Stimulated activated CD8-positive, alpha-beta memory T cell treated with anti-CD3 and anti-CD28 coated beads, Interleukin-7, amount 100 ng/mL, for 4 hours (primary cell): ENCODE data around the gene RAB40A.

Experiments
- DNase-seq, 2 donors: peaks; one replicate each; pipeline ENCODE4 v3.0.0-alpha.2; 2020; ENCODE audit warnings: low read depth in 2 of 2

Gene RAB40A, protein sequence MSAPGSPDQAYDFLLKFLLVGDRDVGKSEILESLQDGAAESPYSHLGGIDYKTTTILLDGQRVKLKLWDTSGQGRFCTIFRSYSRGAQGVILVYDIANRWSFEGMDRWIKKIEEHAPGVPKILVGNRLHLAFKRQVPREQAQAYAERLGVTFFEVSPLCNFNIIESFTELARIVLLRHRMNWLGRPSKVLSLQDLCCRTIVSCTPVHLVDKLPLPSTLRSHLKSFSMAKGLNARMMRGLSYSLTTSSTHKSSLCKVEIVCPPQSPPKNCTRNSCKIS

DNA sequence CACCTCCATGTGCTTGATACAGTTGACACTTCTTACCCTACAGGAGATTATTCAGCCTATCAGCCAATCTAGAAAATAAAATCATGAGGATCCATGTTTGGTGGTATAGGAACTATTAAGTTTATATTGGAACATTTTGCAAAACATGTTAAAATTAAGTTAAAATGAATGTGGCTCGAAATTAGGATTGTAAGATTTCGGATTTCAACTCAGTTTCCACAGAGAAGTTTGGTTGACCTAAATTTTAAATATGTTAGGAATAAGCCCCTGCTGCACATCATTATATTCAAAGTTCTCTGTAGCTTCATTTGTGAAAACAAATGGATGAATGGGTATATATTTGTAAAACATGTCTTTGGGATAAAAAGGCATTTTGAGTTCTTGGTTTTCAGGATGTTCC is at the start of gene RAB40A:
TSS of gene RAB40A (minus strand) at position 101 of the 400 bp plus-strand sequence. CDS start 18,733 bp downstream, outside the sequence.
- no peak for DNase-seq

DNA sequence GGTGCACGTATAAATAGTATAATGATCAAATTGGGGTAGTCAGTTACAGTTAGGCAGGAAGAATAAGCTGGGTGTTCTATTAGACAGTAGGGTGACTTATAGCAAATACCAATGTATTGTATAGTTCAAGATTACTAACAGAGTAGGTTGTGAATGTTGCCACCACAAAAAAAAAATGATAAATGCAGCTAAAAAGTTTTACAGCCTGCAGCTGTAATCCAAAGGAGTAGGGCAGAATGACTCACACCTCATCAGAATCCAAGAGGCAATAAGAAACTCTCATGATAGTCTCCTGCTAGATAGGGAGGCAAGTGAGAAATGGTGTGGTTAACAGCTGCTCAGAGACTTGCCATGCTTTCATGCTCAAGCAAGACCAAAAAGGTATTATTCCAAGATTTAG is 46.5 kb upstream of the RAB40A start:
- DNase-seq: no peak

DNA sequence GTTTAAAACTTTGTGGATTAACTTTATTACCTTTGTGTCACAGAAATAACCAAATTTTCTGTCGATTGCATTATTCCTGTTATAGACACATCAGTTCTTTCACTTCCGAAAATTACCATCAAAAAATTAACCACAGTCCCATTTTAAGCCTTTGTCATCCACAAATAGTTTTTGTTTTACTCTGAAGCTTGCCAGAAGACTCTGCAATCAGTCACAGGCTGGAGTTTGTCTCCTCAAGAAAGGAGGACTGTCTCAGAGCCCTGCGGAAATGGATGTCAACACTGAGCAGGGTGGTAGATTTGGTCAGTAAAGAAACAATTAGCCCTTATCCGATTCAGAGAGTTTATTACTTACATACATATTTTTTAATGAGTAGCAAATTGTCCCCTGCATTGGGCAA is 45.9 kb upstream of the RAB40A start:
- no peak for DNase-seq

DNA sequence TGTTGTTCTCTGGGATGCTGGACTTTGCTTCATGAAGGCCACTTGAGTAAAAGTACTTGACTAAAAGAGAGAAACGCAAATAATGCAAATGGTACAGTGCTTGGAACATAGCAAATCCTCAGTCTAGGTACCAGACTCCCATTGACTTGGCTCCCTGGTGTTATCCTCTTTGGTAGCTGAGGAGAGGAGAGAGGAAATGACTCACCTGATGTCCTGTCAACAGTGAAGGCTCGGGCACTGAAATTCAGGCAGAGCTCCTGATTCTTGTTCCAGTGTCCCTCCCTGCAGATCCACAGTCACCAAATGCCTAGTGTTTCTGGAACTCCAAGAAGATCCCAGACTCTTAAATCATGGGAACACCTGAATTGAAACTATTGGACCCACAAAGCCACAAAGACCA is 43.5 kb upstream of the RAB40A start:
- DNase-seq: no peak

DNA sequence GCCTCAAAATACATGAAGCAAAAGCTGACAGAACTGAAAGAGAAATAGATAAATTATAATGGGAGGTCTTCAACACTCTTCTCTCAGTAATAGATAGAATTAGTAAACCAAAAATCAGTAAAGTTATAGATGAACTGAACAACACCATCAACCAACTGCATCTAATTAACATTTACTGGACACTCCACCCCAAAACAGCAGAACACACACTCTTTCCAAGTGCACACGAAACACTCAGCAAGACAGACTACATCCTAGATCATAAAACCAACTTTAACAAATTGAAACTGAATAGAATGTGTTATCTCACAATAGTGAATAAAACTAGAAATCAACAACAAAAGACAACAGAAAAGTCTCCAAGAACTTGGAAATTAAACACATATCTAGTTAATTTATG is 41.0 kb upstream of the RAB40A start:
- no peak for DNase-seq

DNA sequence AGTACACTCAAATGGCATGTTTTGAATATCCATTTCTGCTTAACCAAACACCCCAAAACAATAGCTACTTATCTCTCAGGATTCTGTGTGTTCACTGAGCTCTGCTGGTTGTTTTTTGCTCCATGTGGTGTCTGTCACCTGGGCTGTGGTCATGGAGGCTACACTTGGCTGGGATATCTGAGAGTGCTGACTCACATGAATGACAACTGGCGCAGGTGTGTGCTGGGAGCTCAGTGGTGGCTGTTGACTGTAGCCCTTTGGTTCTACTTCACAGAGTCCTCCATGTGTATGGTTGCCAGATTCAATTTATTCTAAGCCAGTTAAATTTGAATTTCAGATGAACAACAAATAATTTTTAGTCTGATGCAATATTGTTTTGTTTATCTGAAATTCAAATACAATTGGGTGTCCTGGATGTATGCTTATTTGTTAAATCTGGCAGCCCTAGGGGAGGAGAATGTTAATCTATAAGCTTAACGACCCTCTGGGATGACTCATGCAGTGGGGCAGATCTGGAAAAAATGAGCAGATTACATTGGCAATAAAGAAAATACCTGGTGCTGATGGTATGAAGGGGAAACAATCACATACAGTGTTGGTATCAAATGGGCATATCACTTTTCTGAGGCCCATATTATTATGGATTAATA is 37.8 kb upstream of the RAB40A start:
- DNase-seq: no peak

DNA sequence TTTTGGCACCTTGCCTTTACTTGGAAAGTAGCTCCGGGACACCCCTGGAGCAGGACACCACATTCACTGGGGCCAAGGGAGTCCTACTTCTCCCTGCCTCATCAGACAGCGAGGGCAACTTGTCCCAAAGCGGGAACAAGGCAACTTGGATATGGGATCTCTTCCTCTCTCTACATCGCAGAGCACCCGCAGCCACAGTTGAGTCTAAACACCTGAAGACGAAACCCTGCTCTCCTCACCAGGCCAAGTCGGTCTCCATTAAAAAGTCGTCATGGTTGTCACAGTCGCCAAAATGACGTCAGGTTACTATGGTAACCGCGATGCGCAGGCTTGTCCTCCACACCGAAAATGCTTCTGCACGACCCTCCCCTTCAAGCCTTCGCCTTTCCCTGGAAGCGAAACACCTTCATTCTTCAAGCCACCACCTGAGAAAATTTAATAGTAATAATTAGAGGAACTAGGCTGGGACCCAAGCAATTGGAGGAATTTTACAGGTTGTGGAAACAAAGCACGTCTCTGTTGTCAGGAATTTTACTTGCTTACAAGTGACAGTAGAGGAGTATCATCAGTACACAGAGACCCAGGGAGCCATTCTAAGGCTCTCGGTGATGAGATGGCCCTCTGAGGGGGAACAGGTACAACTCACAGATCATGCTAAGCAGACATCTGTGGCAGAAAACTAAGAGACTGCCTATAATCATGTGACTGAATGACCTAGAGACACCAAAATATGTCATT is 35.6 kb upstream of the RAB40A start:
- DNase-seq: peak; percentile 19 to 20

DNA sequence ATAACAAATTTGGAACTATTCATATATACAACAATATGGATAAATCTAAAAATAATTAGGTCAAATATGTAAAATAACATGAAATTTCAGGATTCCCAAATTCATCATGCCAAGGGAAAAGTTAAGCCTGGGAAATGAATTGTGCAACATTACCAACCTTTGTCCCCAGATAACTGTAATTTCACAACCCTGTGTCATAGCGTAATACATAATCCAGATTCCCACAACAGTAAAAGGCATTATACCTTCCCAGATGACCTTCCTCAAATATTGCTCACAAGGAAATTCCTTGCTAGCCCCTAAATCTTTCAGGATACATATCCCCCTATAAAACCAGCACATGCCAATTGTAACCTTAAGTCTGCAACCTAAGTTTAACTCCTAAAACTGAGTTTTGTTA is 32.9 kb upstream of the RAB40A start:
- DNase-seq: no peak

DNA sequence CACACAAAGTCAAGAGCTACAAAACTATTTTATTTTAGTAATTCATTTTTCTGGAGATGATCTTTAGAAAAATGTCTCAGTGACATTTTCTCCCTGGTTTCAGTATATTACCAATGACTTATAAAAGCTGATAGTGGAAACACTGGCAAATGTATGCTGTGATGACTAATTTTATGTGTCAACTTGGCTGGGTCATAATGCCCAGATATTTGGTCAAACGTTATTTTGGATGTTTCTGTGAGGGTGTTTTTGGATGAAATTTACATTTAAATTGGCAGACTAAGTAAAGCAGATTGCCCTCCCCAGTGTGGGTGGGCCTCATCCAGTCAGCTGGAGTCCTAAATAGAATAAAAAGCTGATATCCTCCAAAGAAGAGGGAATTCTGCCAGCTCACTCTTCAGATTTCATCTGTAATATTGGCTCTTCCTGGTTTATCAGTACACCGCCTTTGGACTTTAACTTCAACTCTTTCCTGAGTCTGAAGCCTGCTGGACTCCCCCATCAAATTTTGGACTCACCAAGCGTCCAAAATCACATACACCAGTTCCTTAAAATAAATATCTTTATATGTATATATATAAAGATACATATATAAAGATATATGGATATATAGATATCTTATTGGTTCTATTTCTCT is 31.2 kb upstream of the RAB40A start:
- no peak for DNase-seq

DNA sequence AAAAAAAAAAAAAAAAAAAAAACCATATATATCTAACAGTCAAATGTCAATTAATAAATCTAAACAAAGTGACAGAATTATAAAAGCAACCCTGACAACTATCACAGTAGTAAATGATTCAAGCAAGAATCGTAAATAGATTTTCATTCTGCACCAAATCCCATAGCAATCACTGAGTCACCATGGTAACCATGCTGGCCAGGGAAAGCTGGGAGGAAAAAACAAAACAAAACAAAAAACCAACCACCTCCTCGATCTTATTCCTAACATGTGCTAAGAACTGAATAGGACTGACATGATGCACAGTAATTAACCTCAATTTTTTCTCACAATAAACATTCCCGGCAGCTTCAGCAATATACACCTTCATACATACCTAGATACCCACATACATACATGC is 30.6 kb upstream of the RAB40A start:
- DNase-seq: no peak

DNA sequence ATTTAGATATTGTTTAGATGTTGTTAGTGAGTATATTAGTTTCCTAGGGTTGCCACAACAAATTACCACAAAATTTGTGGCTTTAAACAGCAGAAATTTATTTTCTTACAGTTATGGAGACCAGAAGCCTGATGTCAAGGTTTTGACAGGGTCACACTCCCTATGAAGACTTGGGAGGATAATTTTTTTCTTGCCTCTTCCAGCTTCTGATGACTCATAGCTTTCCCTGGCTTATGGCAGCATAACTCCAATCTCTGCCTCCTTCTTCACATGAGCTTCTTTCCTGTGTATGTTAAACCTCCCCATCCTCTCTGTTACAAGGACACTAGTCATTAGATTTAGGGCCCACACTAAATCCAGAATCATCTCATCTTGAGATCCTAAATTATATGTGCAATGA is 20.9 kb upstream of the RAB40A start:
- no peak for DNase-seq

DNA sequence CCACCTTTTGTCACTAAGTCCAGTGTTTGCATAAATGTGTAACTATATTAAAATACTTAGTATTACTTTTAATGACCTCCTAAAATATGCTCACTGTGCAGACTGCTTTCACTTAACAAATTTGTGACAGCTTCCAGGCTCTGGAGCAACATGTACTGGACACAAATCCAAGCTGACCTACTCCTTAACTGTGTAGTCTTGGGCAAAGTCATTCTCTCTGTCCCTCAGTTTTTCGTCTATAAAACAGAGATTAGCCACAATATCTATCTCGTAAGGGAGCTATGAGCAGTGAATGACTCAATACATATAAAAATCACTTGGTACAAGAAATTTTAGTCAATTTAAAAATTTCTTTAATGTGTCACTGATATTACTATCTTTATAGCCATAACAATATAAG is 20.4 kb upstream of the RAB40A start:
- DNase-seq: no peak

DNA sequence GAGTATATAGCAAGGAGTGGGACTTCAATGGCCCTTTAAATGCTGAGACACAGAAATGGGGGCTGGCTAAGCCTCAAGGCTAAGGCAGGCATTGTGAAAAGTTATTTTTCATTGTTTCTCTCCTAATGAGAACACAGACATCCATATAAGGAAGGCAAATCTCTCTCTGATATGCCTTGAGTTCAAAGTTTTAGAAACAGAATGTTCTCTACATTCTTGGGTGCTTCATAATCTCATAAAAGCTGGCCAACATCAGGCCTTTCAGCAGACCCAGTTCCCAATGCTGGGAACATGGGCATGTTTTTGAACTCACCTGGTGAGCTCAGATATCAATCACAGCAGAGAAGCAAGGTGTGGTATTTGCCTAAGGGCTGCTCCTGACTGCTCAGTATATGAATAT is 19.4 kb upstream of the RAB40A start:
- DNase-seq: no peak

DNA sequence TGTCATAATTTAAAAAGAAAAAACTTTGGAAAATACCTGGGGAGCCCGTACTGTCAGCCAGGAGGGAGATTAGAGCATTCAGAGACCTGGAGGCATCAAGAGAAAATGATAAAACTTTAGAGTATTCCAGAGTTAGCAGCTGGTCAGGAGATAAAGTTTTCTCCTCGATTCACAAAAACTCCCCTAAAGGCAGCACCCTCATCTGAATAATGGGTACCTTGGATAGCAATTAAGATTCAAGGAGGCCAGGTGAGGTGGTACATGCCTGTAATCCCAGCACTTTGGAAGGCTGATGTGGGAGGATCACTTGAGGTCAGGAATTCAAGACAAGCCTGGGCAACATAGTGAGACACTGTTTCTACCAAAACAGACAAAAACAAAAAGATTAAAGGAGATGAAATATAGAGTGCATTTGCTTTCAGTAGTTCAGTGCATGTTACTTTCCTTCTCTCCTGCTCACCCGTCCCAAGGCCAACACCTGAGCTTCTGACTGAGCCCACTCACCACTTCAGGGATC is 18.6 kb upstream of the RAB40A start:
- DNase-seq: no peak

DNA sequence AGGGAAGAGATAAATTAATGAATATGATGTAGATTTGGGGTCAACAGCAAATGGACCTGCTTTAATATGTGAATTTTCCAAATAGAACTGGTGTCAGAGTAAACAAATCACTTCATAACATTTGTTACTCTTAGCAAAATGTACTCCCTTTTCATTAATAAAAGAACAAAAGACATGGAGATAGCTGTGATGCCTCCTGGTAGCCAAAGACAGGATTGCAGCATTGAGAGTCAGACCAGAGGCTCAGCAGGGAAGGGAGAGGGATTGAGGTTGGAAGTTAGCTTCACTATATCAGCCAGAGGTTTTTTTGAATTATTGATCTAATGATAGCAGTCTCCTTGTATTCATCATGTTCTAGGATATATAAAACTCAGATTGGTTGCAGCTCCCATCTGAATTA is 17.4 kb upstream of the RAB40A start:
- DNase-seq: no peak

DNA sequence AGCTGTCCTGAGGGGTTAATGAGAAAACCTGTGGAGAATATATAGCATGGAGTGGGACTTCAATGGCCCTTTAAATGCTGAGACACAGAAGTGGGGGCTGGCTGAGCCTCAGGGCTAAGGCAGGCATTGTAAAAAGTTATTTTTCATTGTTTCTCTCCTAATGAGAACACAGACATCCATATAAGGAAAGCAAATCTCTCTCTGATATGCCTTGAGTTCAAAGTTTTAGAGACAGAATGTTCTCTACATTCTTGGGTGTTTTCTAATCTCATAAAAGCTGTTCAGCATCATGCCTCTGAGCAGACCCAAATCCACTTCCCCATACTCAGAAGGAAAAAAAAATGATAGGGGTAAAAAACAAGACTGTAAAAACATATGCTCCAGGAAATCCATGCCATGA is 16.8 kb upstream of the RAB40A start:
- DNase-seq: no peak

DNA sequence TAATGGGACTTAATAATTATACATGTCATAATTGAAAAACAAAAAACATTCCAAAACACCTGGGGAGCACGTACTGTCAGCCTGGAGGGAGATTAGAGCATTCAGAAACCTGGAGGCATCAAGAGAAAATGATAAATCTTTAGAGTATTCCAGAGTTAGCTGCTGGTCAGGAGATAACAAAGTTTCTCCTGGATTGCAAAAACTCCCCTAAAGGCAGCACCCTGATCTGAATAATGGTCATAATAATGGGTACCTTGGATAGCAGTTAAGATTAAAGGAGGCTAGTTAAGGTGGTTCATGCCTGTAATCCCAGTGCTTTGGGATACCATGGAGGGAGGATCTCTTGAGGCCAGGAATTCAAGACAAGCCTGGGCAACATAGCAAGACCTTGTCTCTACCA is 15.9 kb upstream of the RAB40A start:
- no peak for DNase-seq

DNA sequence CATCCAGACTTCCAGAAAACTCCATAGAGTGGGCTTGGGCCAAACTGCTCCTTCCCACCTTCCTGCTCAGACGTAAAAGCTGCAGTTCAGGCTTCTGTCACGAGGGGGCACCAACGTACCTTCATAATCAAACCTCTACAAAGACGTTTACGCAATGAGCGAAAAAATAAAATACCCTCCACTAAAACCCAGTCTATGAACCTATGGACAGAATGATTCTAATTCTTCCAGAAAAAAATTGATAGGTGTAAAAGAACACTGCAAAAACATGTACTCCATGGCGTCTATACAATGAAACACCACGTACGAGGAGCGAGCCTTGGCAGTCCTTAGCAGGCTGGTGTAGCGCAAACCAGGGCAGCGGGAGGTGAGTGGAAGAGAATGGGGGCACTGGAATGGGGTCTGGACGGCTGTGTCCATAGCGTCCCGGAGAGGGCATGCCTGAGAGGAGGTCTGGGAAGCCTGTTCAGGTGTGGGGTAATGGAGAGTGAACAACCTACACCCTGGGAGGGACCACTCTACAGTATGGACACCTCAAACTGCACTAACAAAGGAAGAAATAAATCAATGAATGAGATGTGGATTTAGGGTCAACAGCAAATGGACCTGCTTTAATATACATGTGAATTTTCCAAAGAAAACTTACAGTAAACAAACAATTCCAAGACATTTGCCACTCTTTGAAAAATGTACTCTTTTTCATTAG is 14.4 kb upstream of the RAB40A start:
- DNase-seq: peak; percentile 25 to 29

DNA sequence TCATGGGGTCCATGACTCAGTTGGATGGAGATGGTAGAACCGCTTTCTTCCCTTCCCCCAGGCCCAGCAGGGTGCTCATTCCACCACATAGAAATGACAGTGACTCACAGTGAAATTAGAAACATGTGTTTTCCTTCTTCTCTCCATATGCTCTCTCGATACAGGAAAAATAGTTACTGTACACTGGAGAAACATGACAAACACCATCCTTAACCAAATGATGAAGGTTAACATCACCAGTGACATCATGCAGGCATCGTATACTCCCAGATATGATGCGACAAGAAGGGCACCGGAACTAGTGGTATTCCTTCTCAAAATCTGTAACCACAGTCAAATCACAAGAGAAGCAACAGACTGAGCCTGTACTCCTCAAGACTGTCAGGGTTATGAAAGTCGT is 11.7 kb upstream of the RAB40A start:
- DNase-seq: no peak

DNA sequence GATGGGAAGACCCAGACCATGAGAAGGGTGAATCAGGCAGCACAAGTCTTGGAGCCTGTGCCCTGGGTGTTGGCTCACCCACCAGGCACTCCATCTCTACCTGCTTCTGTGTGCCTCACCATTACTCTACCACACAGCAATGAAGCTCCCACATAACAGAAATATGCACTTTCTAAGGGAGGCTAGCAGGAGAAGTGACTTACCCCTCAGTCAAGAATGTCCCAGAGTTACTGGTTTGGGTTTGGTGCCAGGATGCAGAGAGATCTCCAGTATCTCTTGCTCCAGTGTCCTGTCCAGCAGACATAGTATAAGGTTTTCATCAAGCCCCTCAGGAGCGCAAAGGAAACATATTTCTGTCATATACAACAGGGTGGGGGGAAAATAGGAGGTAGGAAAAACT is 11.3 kb upstream of the RAB40A start:
- DNase-seq: no peak

DNA sequence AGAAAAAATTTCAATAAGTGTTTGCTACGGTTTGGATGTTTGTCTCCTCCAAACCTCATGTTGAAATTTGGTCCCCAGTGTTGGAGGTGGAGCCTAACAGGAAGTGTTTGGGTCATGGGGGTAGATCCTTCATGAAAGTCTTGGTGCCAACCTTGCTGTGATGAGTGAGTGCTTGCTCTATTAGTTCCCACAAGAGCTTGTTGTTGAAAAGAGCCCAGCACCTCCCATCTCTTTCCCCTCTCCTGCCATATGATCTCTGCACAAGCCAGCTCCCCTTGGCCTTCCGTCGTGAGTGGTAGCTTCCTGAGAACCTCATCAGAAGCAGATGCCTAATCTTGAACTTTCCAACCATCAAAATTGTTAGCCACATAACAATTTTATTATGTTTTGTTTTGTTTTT is 10.3 kb upstream of the RAB40A start:
- DNase-seq: no peak

DNA sequence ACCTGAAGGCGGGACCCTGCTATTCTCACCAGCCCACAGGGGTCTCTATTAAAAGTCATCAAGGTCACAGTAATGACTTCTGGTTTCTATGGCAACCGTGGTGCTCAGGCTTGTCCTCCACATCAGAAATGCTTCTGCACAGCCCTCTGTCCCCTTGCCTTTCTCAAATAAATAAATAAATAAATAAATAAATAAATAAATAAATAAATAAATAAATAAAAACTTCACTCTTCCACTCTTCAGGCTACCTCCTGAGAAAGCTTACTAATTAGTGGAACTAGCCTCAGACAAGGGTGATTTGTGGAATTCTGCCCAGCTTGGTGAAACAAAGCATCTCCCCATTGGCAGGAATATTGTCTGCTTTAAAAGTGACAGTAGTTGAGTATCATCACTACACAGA is 5.5 kb upstream of the RAB40A start:
- no peak for DNase-seq
